HUES48 (cell line): ENCODE results near the gene M6PR.

ENCODE experiments used
- H3K27ac ChIP-seq: one replicate; pipeline ENCODE4 v1.7.0; 2013; ENCODE audit warnings: low read depth, low read length, inconsistent platforms
- H3K27me3 ChIP-seq: 2 replicates; pipeline ENCODE4 v1.6.1; 2013; ENCODE audit warnings: mild to moderate bottlenecking, low read length; ENCODE audit not compliant: control insufficient read depth, insufficient read depth
- H3K36me3 ChIP-seq: 2 replicates; pipeline ENCODE4 v1.6.1; 2013; ENCODE audit warnings: low read length; ENCODE audit not compliant: control insufficient read depth, insufficient read depth
- H3K4me1 ChIP-seq: 2 replicates; pipeline ENCODE4 v1.6.1; 2013; ENCODE audit warnings: mild to moderate bottlenecking, low read length; ENCODE audit not compliant: control insufficient read depth, insufficient read depth
- H3K4me3 ChIP-seq: 2 replicates; pipeline ENCODE4 v1.5.1; 2013; ENCODE audit warnings: mild to moderate bottlenecking, low read depth, low read length
- H3K9ac ChIP-seq: 2 replicates; pipeline ENCODE4 v1.6.1; 2013; ENCODE audit warnings: mild to moderate bottlenecking, low read depth, low read length, moderate library complexity
- H3K9me3 ChIP-seq: 2 replicates; pipeline ENCODE4 v1.6.1; 2013; ENCODE audit warnings: low read length; ENCODE audit not compliant: control insufficient read depth, insufficient read depth

The M6PR gene

DNA sequence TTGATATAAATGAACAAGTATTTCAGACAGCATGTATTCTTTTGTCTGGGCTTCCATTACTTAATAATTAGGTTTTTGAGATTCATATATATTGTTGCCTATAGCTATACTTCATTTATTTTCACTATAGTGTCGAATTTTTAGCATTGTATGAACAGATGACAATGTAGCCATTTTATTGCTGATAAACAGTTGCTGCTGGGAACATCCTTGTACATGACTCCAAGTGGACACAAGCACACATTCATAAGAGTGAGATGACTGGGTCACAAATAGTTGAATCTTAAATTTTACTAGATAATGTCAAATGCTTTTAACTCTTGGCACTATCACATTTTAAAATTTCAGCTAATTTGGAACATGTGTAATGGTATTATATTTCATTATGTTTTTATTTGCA, 54.5 kb downstream of the M6PR start:
- no peak overlapping the region for H3K9ac ChIP-seq
- H3K27me3 ChIP-seq, result no peaks in the 10 kb centered on the region
- no peak overlapping the region for H3K27ac ChIP-seq
- H3K9me3 ChIP-seq, result no peaks in the 10 kb centered on the region; the same call in 1 of the 2 replicates
- no peaks in the 10 kb centered on the region; the same call in 1 of the 2 replicates for H3K36me3 ChIP-seq
- H3K4me3 ChIP-seq, result no peak overlapping the region
- peaks cover 10% of the 10 kb centered on the region for H3K4me1 ChIP-seq

DNA sequence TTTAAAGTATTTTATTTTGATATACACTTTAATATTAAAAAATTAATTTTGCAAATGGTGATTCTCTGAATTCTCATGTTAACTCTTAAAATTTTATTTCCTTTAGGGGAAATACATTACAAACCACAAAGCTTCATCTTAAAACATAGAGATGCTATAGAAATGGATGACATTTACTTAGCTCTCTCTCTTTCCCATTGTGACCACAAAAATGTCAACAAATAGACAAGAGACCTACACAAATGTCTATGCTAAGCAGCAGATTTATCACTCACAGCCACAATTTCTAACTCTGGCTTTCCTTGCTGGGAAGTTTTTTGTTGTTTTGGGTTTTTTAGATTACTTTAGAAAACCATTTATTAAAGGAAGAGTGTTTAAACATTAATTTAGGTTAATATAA, 55.1 kb downstream of the M6PR start:
- no peak overlapping the region for H3K9ac ChIP-seq
- H3K9me3 ChIP-seq, result no peaks in the 10 kb centered on the region; the same call in 1 of the 2 replicates
- peaks cover 10% of the 10 kb centered on the region for H3K4me1 ChIP-seq
- no peak overlapping the region for H3K4me3 ChIP-seq
- no peak overlapping the region for H3K27ac ChIP-seq
- H3K36me3 ChIP-seq, result no peaks in the 10 kb centered on the region; the same call in 1 of the 2 replicates
- no peaks in the 10 kb centered on the region for H3K27me3 ChIP-seq

DNA sequence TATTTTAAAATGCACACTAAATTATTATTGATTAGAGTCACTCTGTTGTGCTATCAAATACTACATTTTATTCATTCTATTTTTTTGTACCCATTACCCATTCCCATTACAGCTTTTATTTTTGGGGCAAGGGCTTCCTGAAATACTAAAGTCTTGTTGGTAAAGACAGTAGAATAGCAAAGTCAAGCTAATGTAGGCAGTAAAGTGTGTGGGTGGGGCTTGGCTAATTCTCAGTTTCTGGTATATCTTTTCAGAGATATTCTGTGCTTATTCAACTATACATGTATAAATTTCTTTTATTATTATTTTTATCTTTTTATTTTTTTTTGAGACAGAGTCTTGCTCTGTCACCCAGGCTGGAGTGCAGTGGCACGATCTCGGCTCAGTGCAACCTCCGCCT, 57.5 kb downstream of the M6PR start:
- H3K9me3 ChIP-seq, result no peaks in the 10 kb centered on the region; the same call in 1 of the 2 replicates
- H3K4me1 ChIP-seq, result peaks cover 10% of the 10 kb centered on the region
- no peaks in the 10 kb centered on the region for H3K27me3 ChIP-seq
- H3K36me3 ChIP-seq, result no peaks in the 10 kb centered on the region
- no peak overlapping the region for H3K9ac ChIP-seq
- H3K27ac ChIP-seq, result no peak overlapping the region
- no peak overlapping the region for H3K4me3 ChIP-seq
